ENCODE measurements around the gene PRICKLE2. TPM values are rescaled to one million over a fixed set of nuclear protein-coding genes. Genes with fewer than 3 reads are reported as not detected.

PRICKLE2 gene
- total and polyA plus RNA-seq, 2 donors: 1.0 to 1.2 TPM

DNA sequence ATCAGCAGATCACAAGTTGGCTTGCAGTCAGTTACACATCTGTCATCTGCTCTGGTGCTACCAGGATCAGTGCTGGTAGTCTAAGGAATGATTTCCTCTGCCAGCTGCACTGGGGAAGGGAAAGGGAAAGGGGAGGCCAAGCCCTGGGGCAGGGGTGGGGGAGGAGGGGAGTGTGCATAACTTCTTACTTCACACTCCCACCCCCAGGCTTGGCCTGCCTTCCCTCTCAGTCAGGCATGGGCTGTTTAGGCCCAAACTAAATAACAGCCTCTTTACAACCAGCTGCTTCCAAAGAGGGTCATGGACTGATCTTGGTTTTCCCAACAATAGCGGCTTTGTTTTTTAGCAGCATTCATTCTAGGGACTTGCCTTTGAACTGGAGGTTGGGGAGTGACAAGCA is 115.8 kb downstream of the PRICKLE2 start:
- WGBS: 98% methylated on average over 1 of the region's 1 CpG

DNA sequence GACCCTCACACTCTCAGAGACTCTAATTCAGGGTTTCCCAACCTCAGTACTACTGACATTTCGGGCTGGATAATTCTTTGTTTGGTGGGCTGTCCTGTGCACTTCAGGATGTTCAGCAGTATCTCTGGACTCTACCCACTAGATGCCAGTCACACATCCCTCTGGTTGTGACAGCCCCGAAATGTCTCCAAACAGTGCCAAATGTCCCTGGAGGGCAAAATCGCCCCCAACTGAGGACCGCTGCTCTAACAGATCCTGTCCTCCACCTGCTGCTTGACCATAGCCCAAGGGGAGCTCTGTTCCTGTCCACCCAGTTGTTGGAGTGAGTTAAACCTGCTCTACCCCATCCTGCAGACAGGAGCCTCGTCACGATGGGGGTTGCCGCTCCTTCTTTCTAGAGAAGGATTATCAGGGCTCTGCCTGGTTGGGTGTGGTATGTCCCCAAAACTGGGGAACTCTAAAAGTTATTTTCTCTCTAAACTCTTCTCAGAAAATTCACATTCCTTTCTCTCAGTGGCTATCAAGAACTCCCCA is 116.4 kb downstream of the PRICKLE2 start:
- no peak overlapping the region for H3K4me3 ChIP-seq (ENCODE audit: low read length in 2 of 2)
- no peaks in the 10 kb centered on the region for H3K36me3 ChIP-seq (ENCODE audit: control insufficient read depth in 2 of 2, insufficient read depth in 2 of 2, low read length in 1 of 2)
- DNase-seq (ENCODE audit: low read depth in 6 of 9, low spot score in 9 of 9): no peak
- H3K4me1 ChIP-seq (ENCODE audit: control insufficient read depth in 2 of 2, insufficient read depth in 2 of 2, low read length in 2 of 2): no peaks in the 10 kb centered on the region
- H3K9me3 ChIP-seq (ENCODE audit: control insufficient read depth in 2 of 2, insufficient read depth in 1 of 2, low read length in 1 of 2): peaks cover 0 to 9% of the 10 kb centered on the region in 2 donors
- WGBS: 94% methylated on average over 7 of the region's 7 CpGs
- H3K27ac ChIP-seq (ENCODE audit: low read depth in 1 of 2, low read length in 1 of 2): no peak overlapping the region
- no peaks in the 10 kb centered on the region for H3K27me3 ChIP-seq (ENCODE audit: control insufficient read depth in 2 of 2, insufficient read depth in 1 of 2, low read length in 1 of 2)

More for the DNA sequence above, 115.8 kb downstream of the PRICKLE2 start:
- no peaks in the 10 kb centered on the region for H3K27me3 ChIP-seq (ENCODE audit: control insufficient read depth in 2 of 2, insufficient read depth in 1 of 2, low read length in 1 of 2)
- no peak overlapping the region for H3K27ac ChIP-seq (ENCODE audit: low read depth in 1 of 2, low read length in 1 of 2)
- DNase-seq (ENCODE audit: low read depth in 6 of 9, low spot score in 9 of 9): no peak
- H3K9me3 ChIP-seq (ENCODE audit: control insufficient read depth in 2 of 2, insufficient read depth in 1 of 2, low read length in 1 of 2): peaks cover 0 to 11% of the 10 kb centered on the region in 2 donors
- no peaks in the 10 kb centered on the region for H3K4me1 ChIP-seq (ENCODE audit: control insufficient read depth in 2 of 2, insufficient read depth in 2 of 2, low read length in 2 of 2)
- H3K4me3 ChIP-seq (ENCODE audit: low read length in 2 of 2): no peak overlapping the region
- no peaks in the 10 kb centered on the region for H3K36me3 ChIP-seq (ENCODE audit: control insufficient read depth in 2 of 2, insufficient read depth in 2 of 2, low read length in 1 of 2)

DNA sequence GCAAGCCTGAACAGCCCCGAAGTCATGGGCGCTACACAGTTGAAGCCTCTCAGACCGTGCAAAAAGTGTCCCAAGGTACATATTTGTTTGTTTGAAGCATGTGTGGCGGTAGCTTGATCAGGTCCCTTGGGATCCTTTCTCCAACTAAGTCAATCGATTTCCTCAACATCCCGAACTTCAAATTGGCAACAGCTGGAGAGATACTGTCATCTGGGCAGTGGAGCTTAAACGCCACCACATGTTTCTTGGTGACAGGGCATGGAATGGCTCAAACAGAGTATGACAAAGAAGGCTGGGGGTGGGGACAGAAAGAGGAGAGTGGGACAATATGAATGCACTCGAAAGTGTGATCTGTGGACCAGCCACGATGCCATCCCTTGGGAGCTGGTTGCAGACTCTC is 117.0 kb downstream of the PRICKLE2 start:
- no peak for DNase-seq (ENCODE audit: low read depth in 6 of 9, low spot score in 9 of 9)
- Histone ChIP-seq H3K9me3 (ENCODE audit: control insufficient read depth in 2 of 2, insufficient read depth in 1 of 2, low read length in 1 of 2) (peaks cover 0 to 5% of the 10 kb centered on the region in 2 donors), H3K4me1 (ENCODE audit: control insufficient read depth in 2 of 2, insufficient read depth in 2 of 2, low read length in 2 of 2) (no peaks in the 10 kb centered on the region), H3K27me3 (ENCODE audit: control insufficient read depth in 2 of 2, insufficient read depth in 1 of 2, low read length in 1 of 2) (no peaks in the 10 kb centered on the region), H3K36me3 (ENCODE audit: control insufficient read depth in 2 of 2, insufficient read depth in 2 of 2, low read length in 1 of 2) (no peaks in the 10 kb centered on the region), H3K27ac (ENCODE audit: low read depth in 1 of 2, low read length in 1 of 2) (no peak overlapping the region), H3K4me3 (ENCODE audit: low read length in 2 of 2) (no peak overlapping the region)
- 93% methylated on average over 9 of the region's 9 CpGs for WGBS

DNA sequence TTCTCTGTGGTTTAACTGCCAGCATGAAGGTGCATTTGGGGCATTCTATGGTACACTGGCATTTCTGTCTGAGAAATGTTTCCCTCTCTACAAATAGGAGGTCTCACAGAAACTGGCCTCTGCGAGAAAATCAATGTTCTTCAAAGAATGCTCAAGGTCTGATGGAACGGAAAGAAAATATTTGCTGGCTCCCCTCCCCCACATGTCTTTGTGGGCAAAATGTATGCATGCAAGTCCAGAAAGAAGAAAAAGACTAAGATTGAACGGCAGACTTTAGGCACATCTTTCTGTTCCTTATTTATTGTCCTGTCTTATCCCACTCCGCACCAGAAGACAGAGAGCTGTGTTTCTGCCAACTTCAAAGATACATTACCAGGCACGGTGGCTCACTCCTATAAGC is 118.1 kb downstream of the PRICKLE2 start:
- Histone ChIP-seq H3K4me1 (ENCODE audit: control insufficient read depth in 2 of 2, insufficient read depth in 2 of 2, low read length in 2 of 2) (no peaks in the 10 kb centered on the region), H3K27ac (ENCODE audit: low read depth in 1 of 2, low read length in 1 of 2) (no peak overlapping the region), H3K9me3 (ENCODE audit: control insufficient read depth in 2 of 2, insufficient read depth in 1 of 2, low read length in 1 of 2) (no peaks in the 10 kb centered on the region), H3K27me3 (ENCODE audit: control insufficient read depth in 2 of 2, insufficient read depth in 1 of 2, low read length in 1 of 2) (no peaks in the 10 kb centered on the region), H3K36me3 (ENCODE audit: control insufficient read depth in 2 of 2, insufficient read depth in 2 of 2, low read length in 1 of 2) (no peaks in the 10 kb centered on the region), H3K4me3 (ENCODE audit: low read length in 2 of 2) (no peak overlapping the region)
- WGBS: 91% methylated on average over 5 of the region's 5 CpGs
- DNase-seq (ENCODE audit: low read depth in 6 of 9, low spot score in 9 of 9): no peak

DNA sequence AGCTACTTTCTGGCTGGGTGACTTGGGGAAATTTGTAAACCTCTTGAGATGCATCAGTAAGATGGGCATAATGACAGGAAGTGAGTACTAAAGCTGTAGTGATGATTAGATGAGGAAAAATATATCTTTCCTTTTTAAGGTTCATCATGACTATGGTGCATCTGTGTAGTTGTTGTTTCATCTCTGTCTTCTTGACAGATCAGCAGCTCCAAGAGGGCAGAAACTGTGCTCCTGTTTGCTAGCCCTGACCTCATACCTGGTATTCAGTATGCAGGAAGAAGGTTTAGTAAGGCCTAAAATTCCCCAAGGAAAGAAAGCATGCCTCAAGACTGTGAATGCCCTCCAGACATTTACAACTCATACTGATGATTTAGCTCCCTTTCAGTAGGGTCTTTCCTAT is 119.5 kb downstream of the PRICKLE2 start:
- Histone ChIP-seq H3K4me1 (ENCODE audit: control insufficient read depth in 2 of 2, insufficient read depth in 2 of 2, low read length in 2 of 2) (no peaks in the 10 kb centered on the region), H3K27ac (ENCODE audit: low read depth in 1 of 2, low read length in 1 of 2) (no peak overlapping the region), H3K9me3 (ENCODE audit: control insufficient read depth in 2 of 2, insufficient read depth in 1 of 2, low read length in 1 of 2) (no peaks in the 10 kb centered on the region), H3K4me3 (ENCODE audit: low read length in 2 of 2) (no peak overlapping the region), H3K27me3 (ENCODE audit: control insufficient read depth in 2 of 2, insufficient read depth in 1 of 2, low read length in 1 of 2) (no peaks in the 10 kb centered on the region), H3K36me3 (ENCODE audit: control insufficient read depth in 2 of 2, insufficient read depth in 2 of 2, low read length in 1 of 2) (no peaks in the 10 kb centered on the region)
- DNase-seq (ENCODE audit: low read depth in 6 of 9, low spot score in 9 of 9): no peak

DNA sequence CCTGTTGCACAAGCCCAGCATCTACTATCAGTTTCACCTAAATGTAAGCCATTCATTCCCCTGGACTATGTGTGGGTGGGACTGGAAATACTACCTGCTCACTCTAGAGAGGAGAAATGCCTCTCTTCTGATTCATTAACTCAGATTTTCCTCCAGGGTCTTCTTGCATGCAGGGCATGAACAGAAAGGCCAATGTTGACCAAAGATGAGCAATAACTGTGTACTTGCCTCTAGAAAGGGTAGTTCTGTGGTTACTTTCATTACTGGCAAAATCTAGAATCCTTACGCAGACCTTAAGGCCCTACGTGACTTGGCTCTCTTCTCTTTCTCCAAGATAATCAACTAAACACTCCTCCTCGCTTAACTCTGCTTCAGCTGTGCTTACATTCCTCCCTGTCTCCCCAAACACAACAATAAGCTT is 120.6 kb downstream of the PRICKLE2 start:
- no peak for DNase-seq (ENCODE audit: low read depth in 6 of 9, low spot score in 9 of 9)
- no peak overlapping the region for H3K27ac ChIP-seq (ENCODE audit: low read depth in 1 of 2, low read length in 1 of 2)
- no peaks in the 10 kb centered on the region for H3K4me1 ChIP-seq (ENCODE audit: control insufficient read depth in 2 of 2, insufficient read depth in 2 of 2, low read length in 2 of 2)
- WGBS: 99% methylated on average over 3 of the region's 3 CpGs
- no peaks in the 10 kb centered on the region for H3K9me3 ChIP-seq (ENCODE audit: control insufficient read depth in 2 of 2, insufficient read depth in 1 of 2, low read length in 1 of 2)
- H3K36me3 ChIP-seq (ENCODE audit: control insufficient read depth in 2 of 2, insufficient read depth in 2 of 2, low read length in 1 of 2): no peaks in the 10 kb centered on the region
- H3K4me3 ChIP-seq (ENCODE audit: low read length in 2 of 2): no peak overlapping the region
- no peaks in the 10 kb centered on the region for H3K27me3 ChIP-seq (ENCODE audit: control insufficient read depth in 2 of 2, insufficient read depth in 1 of 2, low read length in 1 of 2)

DNA sequence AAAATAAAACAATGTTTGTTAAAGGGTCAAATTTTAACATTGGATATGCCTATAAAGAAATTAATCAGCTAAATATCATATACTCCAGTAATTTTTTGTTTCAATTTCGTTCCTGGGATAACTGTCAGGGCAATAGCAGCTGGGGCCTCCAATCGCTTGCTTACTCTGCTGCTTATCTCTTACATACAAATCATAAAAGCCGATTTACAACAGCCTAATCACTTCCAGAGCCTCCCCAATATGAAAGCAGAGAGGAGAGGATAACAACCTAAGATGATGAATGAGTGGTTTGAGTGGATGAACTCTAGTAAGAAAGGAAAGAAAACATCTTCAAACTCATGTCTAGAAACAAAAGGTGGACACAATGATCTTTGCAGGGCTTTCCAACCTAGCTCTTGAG is 121.3 kb downstream of the PRICKLE2 start:
- Histone ChIP-seq H3K36me3 (ENCODE audit: control insufficient read depth in 2 of 2, insufficient read depth in 2 of 2, low read length in 1 of 2) (no peaks in the 10 kb centered on the region), H3K9me3 (ENCODE audit: control insufficient read depth in 2 of 2, insufficient read depth in 1 of 2, low read length in 1 of 2) (no peaks in the 10 kb centered on the region), H3K27me3 (ENCODE audit: control insufficient read depth in 2 of 2, insufficient read depth in 1 of 2, low read length in 1 of 2) (no peaks in the 10 kb centered on the region), H3K4me3 (ENCODE audit: low read length in 2 of 2) (no peak overlapping the region), H3K27ac (ENCODE audit: low read depth in 1 of 2, low read length in 1 of 2) (no peak overlapping the region), H3K4me1 (ENCODE audit: control insufficient read depth in 2 of 2, insufficient read depth in 2 of 2, low read length in 2 of 2) (no peaks in the 10 kb centered on the region)
- WGBS: 89% methylated on average over 3 of the region's 3 CpGs
- no peak for DNase-seq (ENCODE audit: low read depth in 6 of 9, low spot score in 9 of 9)

DNA sequence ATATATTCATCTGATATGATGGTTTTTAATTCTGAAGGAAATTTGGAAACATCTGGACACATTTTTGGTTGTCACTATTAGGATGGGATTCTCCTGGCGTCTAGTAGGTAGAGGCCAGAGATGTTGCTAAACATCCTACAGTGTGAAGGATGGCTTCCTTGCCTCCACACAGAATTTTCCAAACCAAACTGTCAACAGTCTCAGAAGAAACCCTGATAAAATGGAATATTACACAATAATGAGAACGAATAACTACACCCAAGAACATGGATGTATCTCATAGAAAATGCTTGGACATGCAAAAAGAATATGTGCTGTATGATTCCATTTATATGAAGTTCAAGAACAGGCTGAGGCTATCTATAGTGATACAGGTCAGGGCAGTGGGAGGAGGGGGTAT is 122.1 kb downstream of the PRICKLE2 start:
- Histone ChIP-seq H3K27me3 (ENCODE audit: control insufficient read depth in 2 of 2, insufficient read depth in 1 of 2, low read length in 1 of 2) (no peaks in the 10 kb centered on the region), H3K36me3 (ENCODE audit: control insufficient read depth in 2 of 2, insufficient read depth in 2 of 2, low read length in 1 of 2) (no peaks in the 10 kb centered on the region), H3K4me3 (ENCODE audit: low read length in 2 of 2) (no peak overlapping the region), H3K9me3 (ENCODE audit: control insufficient read depth in 2 of 2, insufficient read depth in 1 of 2, low read length in 1 of 2) (no peaks in the 10 kb centered on the region), H3K27ac (ENCODE audit: low read depth in 1 of 2, low read length in 1 of 2) (no peak overlapping the region), H3K4me1 (ENCODE audit: control insufficient read depth in 2 of 2, insufficient read depth in 2 of 2, low read length in 2 of 2) (no peaks in the 10 kb centered on the region)
- no peak for DNase-seq (ENCODE audit: low read depth in 6 of 9, low spot score in 9 of 9)
- WGBS: 96% methylated on average over 2 of the region's 2 CpGs

DNA sequence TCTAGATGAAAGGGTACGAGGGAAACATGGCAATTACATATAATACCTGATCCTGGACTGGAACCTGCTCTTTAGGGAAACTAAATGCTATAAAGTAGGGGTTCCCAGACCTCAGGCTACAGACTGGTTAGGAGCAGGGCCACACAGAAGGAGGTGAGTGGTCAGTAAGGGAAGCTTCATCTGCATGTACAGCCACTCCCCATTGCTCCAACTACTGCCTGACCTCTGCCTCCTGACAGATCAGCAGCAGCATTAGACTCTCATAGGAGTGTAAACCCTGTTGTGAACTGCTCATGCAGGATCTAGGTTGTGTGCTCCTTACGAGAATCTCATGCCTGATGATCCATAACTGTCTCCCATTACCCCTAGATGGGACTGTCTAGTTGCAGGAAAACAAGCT is 123.1 kb downstream of the PRICKLE2 start:
- DNase-seq (ENCODE audit: low read depth in 6 of 9, low spot score in 9 of 9): no peak
- Histone ChIP-seq H3K27ac (ENCODE audit: low read depth in 1 of 2, low read length in 1 of 2) (no peak overlapping the region), H3K27me3 (ENCODE audit: control insufficient read depth in 2 of 2, insufficient read depth in 1 of 2, low read length in 1 of 2) (no peaks in the 10 kb centered on the region), H3K9me3 (ENCODE audit: control insufficient read depth in 2 of 2, insufficient read depth in 1 of 2, low read length in 1 of 2) (no peaks in the 10 kb centered on the region), H3K4me3 (ENCODE audit: low read length in 2 of 2) (no peak overlapping the region), H3K4me1 (ENCODE audit: control insufficient read depth in 2 of 2, insufficient read depth in 2 of 2, low read length in 2 of 2) (no peaks in the 10 kb centered on the region), H3K36me3 (ENCODE audit: control insufficient read depth in 2 of 2, insufficient read depth in 2 of 2, low read length in 1 of 2) (no peaks in the 10 kb centered on the region)
- 80% methylated on average over 2 of the region's 2 CpGs for WGBS

DNA sequence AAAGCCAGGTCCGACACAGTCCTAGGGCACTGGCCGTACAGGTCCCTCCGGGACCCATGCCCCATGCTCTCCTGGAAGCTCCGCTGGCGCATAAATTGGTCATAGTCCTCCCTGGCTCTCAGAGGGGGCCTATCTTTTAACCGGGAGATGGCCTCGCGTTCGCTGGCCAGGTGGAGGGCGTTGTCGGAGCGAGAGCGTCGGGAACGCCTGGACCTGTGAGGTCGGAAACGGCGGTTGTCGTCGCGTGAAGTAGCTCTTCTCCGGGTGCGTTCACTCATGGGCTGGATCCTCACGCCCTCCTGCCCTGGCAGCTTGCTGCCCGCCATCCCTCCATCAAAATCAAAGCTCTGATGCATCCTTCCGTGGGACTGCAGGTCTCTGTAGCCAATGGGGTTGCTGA is 126.0 kb downstream of the PRICKLE2 start:
- H3K9me3 ChIP-seq (ENCODE audit: control insufficient read depth in 2 of 2, insufficient read depth in 1 of 2, low read length in 1 of 2): no peaks in the 10 kb centered on the region
- WGBS: 98% methylated on average over 26 of the region's 26 CpGs
- DNase-seq (ENCODE audit: low read depth in 6 of 9, low spot score in 9 of 9): no peak
- H3K36me3 ChIP-seq (ENCODE audit: control insufficient read depth in 2 of 2, insufficient read depth in 2 of 2, low read length in 1 of 2): no peaks in the 10 kb centered on the region
- no peaks in the 10 kb centered on the region for H3K4me1 ChIP-seq (ENCODE audit: control insufficient read depth in 2 of 2, insufficient read depth in 2 of 2, low read length in 2 of 2)
- H3K27ac ChIP-seq (ENCODE audit: low read depth in 1 of 2, low read length in 1 of 2): no peak overlapping the region
- H3K4me3 ChIP-seq (ENCODE audit: low read length in 2 of 2): no peak overlapping the region
- H3K27me3 ChIP-seq (ENCODE audit: control insufficient read depth in 2 of 2, insufficient read depth in 1 of 2, low read length in 1 of 2): no peaks in the 10 kb centered on the region
